Testis (tissue), 3 donors: Measurements from ENCODE around the gene ZNF561. TPM values are rescaled to one million over a fixed set of nuclear protein-coding genes. Genes with fewer than 3 reads are reported as not detected.

Experiments
- DNase-seq: peaks from one replicate; pipeline ENCODE4 v3.0.0-alpha.2; 2019
- H3K27ac ChIP-seq, 2 donors: fragments of 200-600 bp; sonication (generic); one replicate each; pipeline ENCODE4 v1.5.1; 2019
- H3K27me3 ChIP-seq: fragments of 200-600 bp; sonication (generic); one replicate; pipeline ENCODE4 v1.5.1; 2019
- H3K36me3 ChIP-seq: fragments of 200-600 bp; sonication (generic); one replicate; pipeline ENCODE4 v1.5.1; 2017; ENCODE audit warnings: low read depth; ENCODE audit errors: missing control alignments
- H3K4me1 ChIP-seq: fragments of 200-600 bp; sonication (generic); one replicate; pipeline ENCODE4 v1.5.1; 2019
- H3K4me3 ChIP-seq, 2 donors: fragments of 200-600 bp; sonication (generic); one replicate each; pipeline ENCODE4 v1.5.1; 2017 to 2019
- H3K9me3 ChIP-seq: fragments of 200-600 bp; sonication (generic); one replicate; pipeline ENCODE4 v1.5.1; 2017
- POLR2A ChIP-seq: fragments of 450-650 bp; IDR thresholded peaks from one replicate; pipeline ENCODE4 v1.6.1; 2017; ENCODE audit warnings: antibody characterized with exemption, mild to moderate bottlenecking, moderate library complexity
- WGBS, 2 donors: methylation state at CpG; one replicate each; pipeline ENCODE4 v1.1.5; 2018; 5-methylcytosine and 5-hydroxymethylcytosine counted together
- intact Hi-C: fragments of 100-400 bp; cut with DNase I; formaldehyde crosslinking; loops from one replicate; pipeline ENCODE4 v1.15.1; 2023; ENCODE audit warnings: low total_unique reads
- polyA plus RNA-seq: library from polyadenylated mRNA; stranded (reverse); fragments of 350-450 nt; fragmentation: Illumina TruSeq; extraction: RNeasy Lipid Tissue Mini Kit (QIAGEN cat#74804); gene quantifications from one replicate; pipeline ENCODE4 v1.2.3, GENCODE V29; 2014; ENCODE audit warnings: low read depth, low replicate concordance; ENCODE audit not compliant: insufficient read depth
- total RNA-seq, 2 donors: library from RNA; depleted of rRNA; stranded (reverse); fragments of >200 nt; gene quantifications; one replicate each; pipeline ENCODE4 v1.2.3, GENCODE V29; 2016
- TF ChIP-seq, protein P1 (sequence below), 3 experiments: fragments of 450-650 bp in 2 of 3; fragments of 200-600 bp in 1 of 3; sonication (generic) in 1 of 3; IDR thresholded peaks; one replicate each; pipeline ENCODE4 v1.5.1; 2016 to 2019; ENCODE audit warnings: antibody characterized with exemption in 3 of 3, mild to moderate bottlenecking in 2 of 3, moderate library complexity in 1 of 3

Gene ZNF561
- total and polyA plus RNA-seq, 3 donors from 2014 or later = 16.9 to 37.7 (median 19.3) TPM

DNA sequence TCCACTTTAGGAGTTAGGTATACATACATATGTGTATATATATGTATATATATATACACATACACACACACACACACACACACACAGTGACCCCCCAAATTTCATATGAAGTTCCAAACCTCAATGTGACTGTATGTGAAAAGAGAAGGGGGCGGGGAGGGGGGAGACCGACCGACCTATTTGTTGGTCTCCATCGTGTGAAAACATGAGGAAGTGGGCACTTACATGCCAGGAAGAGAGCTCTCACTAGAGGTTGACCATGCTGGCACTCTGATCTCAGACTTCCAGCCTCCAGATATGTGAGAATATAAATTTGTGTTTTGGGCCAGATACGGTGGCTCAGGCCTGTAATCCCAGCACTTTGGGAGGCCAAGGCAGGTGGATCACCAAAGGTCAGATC lies 29.3 kb upstream of the ZNF561 start:
- WGBS, 2 donors = 97% methylated on average over 5 of the region's 5 CpGs
- TF ChIP-seq, protein P1, sequence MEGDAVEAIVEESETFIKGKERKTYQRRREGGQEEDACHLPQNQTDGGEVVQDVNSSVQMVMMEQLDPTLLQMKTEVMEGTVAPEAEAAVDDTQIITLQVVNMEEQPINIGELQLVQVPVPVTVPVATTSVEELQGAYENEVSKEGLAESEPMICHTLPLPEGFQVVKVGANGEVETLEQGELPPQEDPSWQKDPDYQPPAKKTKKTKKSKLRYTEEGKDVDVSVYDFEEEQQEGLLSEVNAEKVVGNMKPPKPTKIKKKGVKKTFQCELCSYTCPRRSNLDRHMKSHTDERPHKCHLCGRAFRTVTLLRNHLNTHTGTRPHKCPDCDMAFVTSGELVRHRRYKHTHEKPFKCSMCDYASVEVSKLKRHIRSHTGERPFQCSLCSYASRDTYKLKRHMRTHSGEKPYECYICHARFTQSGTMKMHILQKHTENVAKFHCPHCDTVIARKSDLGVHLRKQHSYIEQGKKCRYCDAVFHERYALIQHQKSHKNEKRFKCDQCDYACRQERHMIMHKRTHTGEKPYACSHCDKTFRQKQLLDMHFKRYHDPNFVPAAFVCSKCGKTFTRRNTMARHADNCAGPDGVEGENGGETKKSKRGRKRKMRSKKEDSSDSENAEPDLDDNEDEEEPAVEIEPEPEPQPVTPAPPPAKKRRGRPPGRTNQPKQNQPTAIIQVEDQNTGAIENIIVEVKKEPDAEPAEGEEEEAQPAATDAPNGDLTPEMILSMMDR (IDR thresholded peaks at IDR 0.05) = no peak
- TF ChIP-seq POLR2A = no peak
- no peaks in the 10 kb centered on the region for H3K9me3 ChIP-seq
- no peaks in the 10 kb centered on the region for H3K4me1 ChIP-seq
- no peaks in the 10 kb centered on the region for H3K36me3 ChIP-seq
- intact Hi-C loops = no loop called here
- DNase-seq = no peak
- no peak overlapping the region for H3K27ac ChIP-seq
- H3K27me3 ChIP-seq = no peaks in the 10 kb centered on the region
- no peak overlapping the region for H3K4me3 ChIP-seq

GRCh38 chr19:9645472-9645871 lies 24.4 kb upstream of the ZNF561 start:
- intact Hi-C loops = no loop called here
- H3K4me1 ChIP-seq = no peaks in the 10 kb centered on the region
- no peak overlapping the region for H3K4me3 ChIP-seq
- TF ChIP-seq, protein P1 (IDR thresholded peaks at IDR 0.05) = no peak
- no peak for TF ChIP-seq POLR2A
- DNase-seq = no peak
- WGBS, 2 donors = 71 to 93% methylated on average over 1 of the region's 1 CpG
- no peak overlapping the region for H3K27ac ChIP-seq
- no peaks in the 10 kb centered on the region for H3K27me3 ChIP-seq
- H3K36me3 ChIP-seq = no peaks in the 10 kb centered on the region
- no peaks in the 10 kb centered on the region for H3K9me3 ChIP-seq

GRCh38 chr19:9644472-9644871 lies 23.4 kb upstream of the ZNF561 start:
- Histone ChIP-seq H3K4me3 (no peak overlapping the region), H3K27me3 (no peaks in the 10 kb centered on the region), H3K9me3 (no peaks in the 10 kb centered on the region), H3K27ac (no peak overlapping the region), H3K4me1 (no peaks in the 10 kb centered on the region), H3K36me3 (no peaks in the 10 kb centered on the region)
- WGBS, 2 donors = 86 to 91% methylated on average over 4 of the region's 4 CpGs
- intact Hi-C loops = no loop called here
- no peak for TF ChIP-seq POLR2A
- TF ChIP-seq, protein P1 (IDR thresholded peaks at IDR 0.05) = no peak
- DNase-seq = no peak

DNA sequence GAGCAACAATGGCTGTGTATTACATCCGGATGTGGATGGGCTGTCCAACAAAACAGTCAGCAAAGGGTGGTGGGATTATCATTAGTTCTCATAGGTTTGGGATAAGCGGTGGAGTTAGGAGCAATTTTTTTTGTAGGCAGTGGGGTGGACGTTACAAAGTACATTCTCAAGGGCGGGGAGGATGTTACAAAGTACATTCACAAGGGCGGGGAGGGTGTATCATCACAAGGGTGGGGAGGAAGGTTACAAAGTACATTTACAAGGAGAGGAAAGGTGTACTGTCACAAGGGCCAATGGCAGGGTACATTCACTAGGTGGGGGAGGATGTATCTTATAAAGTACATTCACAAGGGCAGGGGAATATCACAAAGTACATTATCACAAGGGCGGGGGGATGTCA lies 20.8 kb upstream of the ZNF561 start:
- Histone ChIP-seq H3K4me3 (no peak overlapping the region), H3K4me1 (no peaks in the 10 kb centered on the region), H3K9me3 (no peaks in the 10 kb centered on the region), H3K27ac (no peak overlapping the region), H3K36me3 (no peaks in the 10 kb centered on the region), H3K27me3 (no peaks in the 10 kb centered on the region)
- no peak for DNase-seq
- intact Hi-C loops = no loop called here
- no peak for TF ChIP-seq POLR2A
- TF ChIP-seq, protein P1 (IDR thresholded peaks at IDR 0.05) = no peak
- 82 to 87% methylated on average over 6 of the region's 6 CpGs for WGBS, 2 donors

DNA sequence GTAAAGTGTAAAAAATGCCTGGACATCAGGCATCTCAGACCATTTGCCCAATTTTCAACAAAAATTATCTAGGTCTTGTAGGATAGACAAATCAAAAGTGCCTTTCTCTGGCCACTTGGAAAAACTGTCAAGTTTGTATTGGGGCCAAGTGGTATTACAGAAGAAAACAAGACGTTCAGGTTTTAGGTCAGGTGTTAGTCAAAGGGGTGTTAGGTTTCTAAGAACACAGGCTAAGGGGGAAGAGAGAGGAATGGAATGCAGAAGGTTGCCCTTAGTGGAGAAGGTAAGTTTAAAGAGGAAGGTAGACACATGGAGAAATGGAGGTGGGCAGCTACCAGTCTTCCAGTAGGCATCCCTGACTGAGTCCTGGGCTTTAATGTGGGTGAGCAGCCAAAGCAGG lies 19.9 kb upstream of the ZNF561 start:
- Histone ChIP-seq H3K27me3 (no peaks in the 10 kb centered on the region), H3K4me1 (no peaks in the 10 kb centered on the region), H3K4me3 (no peak overlapping the region), H3K36me3 (no peaks in the 10 kb centered on the region), H3K27ac (no peak overlapping the region), H3K9me3 (no peaks in the 10 kb centered on the region)
- intact Hi-C loops = no loop called here
- no peak for DNase-seq
- no peak for TF ChIP-seq POLR2A
- TF ChIP-seq, protein P1 (IDR thresholded peaks at IDR 0.05) = no peak
- WGBS, 2 donors = 36 to 68% methylated on average over 1 of the region's 1 CpG
